Gastroesophageal sphincter (tissue), 2 donors: ENCODE measurements around the gene CDH13.

Experiments used
- POLR2A ChIP-seq, 2 donors: fragments of 450-650 bp; IDR thresholded peaks; one replicate each; pipeline ENCODE4 v1.6.1; 2017; ENCODE audit warnings: antibody characterized with exemption in 2 of 2, mild to moderate bottlenecking in 2 of 2, moderate library complexity in 1 of 2
- POLR2AphosphoS5 ChIP-seq: sonication (generic); formaldehyde crosslinking; IDR thresholded peaks from one replicate; pipeline ENCODE4 v1.6.1; 2017; ENCODE audit warnings: antibody characterized with exemption

- TF ChIP-seq POLR2A (IDR thresholded peaks at IDR 0.05) (no peak), POLR2AphosphoS5 (no peak)
These were observed 605.0 kb downstream of the CDH13 start for GRCh38 chr16:83231729-83232128.
